Measurements from ENCODE around the gene FMN1.

- no peak for TF ChIP-seq EZH2 (IDR thresholded peaks at IDR 0.05; ENCODE audit: insufficient read depth, poor library complexity, severe bottlenecking)
- no peak for TF ChIP-seq EZH2phosphoT487 (IDR thresholded peaks at IDR 0.05; ENCODE audit: insufficient read depth, low read depth)
Observed at GRCh38 chr15:33198541-33198940, 4.0 kb upstream of the FMN1 start.
